ENCODE data around the gene URAD.
"Not testable (repeated sequence)": the region's sequence is repeated elsewhere in the genome, so short reads cannot be mapped to it uniquely, and the experiment has no call there.

Gene URAD

GRCh38 chr13:27969082-27969865 lies 19.2 kb downstream of the URAD start, which contains the start of gene CDX2:
TSS of gene CDX2 (minus strand) at chr13:27969315. CDS start at chr13:27969006, 309 bp downstream.
- no peak for DNase-seq

- DNase-seq, result no peak
Observed at GRCh38 chr13:27968316-27969081, 20.0 kb downstream of the URAD start.

- DNase-seq, result no peak
Observed at GRCh38 chr13:27967736-27968315, 20.7 kb downstream of the URAD start.

- no peak for DNase-seq
Observed at GRCh38 chr13:27967203-27967735, 21.2 kb downstream of the URAD start.

GRCh38 chr13:27966641-27967202 lies 21.8 kb downstream of the URAD start:
- DNase-seq, result no peak

- DNase-seq, result no peak
Observed at GRCh38 chr13:27965740-27966640, 22.5 kb downstream of the URAD start.

- no peak for DNase-seq
Observed at GRCh38 chr13:27965343-27965739, 23.2 kb downstream of the URAD start.

- DNase-seq, result no peak
Observed at GRCh38 chr13:27964741-27965323, 23.7 kb downstream of the URAD start.

- not testable (repeated sequence) for DNase-seq
Observed at GRCh38 chr13:27964206-27964605, 24.3 kb downstream of the URAD start.

- no peak for DNase-seq
Observed at GRCh38 chr13:27963491-27963890, 25.0 kb downstream of the URAD start.

- no peak for DNase-seq
Observed at GRCh38 chr13:27962982-27963381, 25.5 kb downstream of the URAD start.

GRCh38 chr13:27962128-27962841 lies 26.2 kb downstream of the URAD start:
- no peak for DNase-seq

GRCh38 chr13:27961227-27962085 lies 27.0 kb downstream of the URAD start:
- DNase-seq, result no peak

- peak; percentile 10 for DNase-seq
Observed at GRCh38 chr13:27960362-27961226, 27.9 kb downstream of the URAD start.

- no peak for DNase-seq
Observed at GRCh38 chr13:27959976-27960361, 28.5 kb downstream of the URAD start.

- no peak for DNase-seq
Observed at GRCh38 chr13:27956576-27957300, 31.8 kb downstream of the URAD start.

GRCh38 chr13:27955014-27955591 lies 33.4 kb downstream of the URAD start:
- DNase-seq, result no peak

- no peak for DNase-seq
Observed at GRCh38 chr13:27954406-27954851, 34.1 kb downstream of the URAD start.

Measured in NCI-H1436 (cell line).